HG02973 (cell line): ENCODE data around the gene SYT1.

Experiments used
- ATAC-seq: cut with Tn5 transposase; IDR thresholded peaks from one replicate; pipeline ENCODE4 v1.9.1; 2021; ENCODE audit warnings: moderate library complexity; ENCODE audit not compliant: unreplicated experiment

SYT1 gene

DNA sequence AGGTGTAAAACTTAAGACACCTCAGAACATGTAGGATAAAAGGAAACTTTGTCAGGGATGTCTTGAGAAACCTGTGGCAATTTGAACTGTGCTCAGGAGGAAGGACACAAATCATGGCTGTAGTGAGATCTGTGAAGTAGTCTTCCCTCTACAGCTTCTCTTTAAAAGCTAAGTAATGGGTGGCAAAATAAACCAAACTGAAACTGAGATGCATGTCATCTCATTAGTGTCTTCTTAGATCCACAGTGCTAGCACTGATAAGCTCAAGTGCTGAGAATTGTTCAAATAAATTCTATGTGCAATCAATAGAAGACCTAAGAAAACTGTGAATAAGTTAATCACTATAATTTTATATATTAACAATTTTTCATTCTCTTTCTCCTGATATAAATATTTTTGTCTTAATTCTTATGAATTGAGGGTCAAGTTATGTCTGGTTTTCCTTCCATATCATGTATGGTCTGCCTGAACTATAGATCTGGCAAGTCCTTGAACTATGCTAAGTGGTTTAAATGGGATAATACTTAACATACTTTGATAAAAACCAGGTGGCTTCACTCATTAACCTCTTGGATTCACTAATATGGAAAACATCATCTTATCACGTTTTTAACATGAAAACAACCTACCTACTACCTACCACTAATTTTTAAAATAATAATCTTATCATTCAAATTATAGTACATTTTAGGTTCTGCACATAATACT, 27.2 kb downstream of the SYT1 start:
- ATAC-seq: no peak

DNA sequence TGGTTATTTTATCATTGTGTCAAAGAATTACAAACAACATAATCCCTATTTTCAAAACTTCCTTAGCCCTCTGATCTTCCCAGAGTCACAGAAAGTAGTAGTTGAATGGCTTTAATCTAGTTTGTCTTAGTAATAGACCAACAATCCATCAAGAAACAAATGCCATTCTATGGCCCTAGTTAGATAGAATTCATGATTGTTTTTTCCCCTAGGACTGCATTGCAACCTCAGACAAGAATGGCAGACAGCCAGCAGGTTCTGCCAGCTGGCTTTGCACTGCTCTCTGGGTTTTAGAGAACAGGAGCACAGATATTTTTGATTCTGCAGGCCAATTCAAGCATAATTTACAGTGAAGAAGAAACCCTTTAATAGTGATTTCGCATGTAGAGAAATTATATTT, 33.8 kb downstream of the SYT1 start:
- ATAC-seq: no peak

DNA sequence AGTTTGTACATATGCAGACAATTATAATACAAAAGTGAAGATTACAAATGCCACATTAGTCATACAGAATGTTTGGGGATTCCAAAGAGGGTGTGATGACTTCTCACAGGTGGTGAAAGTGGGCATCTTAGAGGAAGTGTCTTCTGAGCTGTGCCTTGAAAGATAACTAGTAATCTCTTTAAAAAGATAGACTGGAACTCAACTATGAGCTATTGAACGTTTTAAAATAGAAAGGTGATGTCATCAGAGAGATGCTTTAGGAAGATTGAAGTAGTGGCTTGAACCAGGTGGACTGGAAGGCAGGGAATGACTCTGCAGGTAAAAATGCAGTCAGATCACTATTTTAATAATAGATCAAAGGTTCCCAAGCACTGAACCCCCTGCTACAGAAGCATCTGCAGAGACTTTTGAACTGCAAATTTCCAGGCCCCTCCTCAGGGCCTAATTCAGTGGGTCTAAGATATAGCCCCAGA, 50.3 kb downstream of the SYT1 start:
- ATAC-seq: no peak

DNA sequence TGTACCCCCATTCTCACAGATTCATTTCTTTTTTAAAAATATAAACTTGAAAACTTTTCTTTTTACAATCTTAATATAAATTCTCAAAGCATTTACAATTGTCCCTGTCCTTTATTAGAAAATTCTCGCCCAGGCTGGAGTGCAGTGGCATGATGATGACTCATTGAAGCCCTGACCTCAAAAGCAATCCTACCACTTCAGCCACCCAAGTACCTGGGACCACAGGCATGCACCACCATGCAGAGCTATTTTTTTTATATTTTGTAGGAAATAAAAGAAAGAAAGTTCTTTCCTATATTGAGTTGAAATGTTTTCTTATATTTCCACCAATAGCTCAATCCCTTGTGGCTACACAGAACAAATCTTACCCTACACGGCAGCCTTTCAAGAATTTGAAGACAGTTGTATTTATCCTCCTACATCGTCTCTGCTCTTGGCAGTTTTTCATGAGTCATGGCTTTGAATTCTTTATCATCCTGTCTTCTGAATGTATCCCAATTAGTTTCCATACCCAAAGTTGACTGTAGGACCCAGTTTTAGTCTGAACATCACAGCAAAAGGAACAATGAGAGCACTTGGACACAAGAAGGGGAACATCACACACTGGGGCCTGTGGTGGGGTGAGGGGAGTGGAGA, 52.4 kb downstream of the SYT1 start:
- no peak for ATAC-seq

DNA sequence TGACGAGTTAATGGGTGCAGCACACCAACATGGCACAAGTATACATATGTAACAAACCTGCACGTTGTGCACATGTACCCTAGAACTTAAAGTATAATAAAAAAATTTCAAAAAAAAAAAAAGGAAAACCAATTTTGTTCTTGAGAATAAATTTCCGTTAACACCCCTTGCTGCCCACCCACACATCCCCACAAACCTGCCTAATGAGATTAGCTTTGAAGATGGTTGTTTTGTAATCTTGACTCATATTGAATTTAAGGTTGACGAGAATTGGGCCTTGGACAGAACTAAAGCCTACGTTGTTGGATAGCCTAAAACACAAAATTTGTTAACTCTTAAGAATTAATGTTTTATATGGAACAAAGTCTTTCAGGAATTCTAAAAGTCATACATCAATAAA, 52.9 kb downstream of the SYT1 start:
- no peak for ATAC-seq

DNA sequence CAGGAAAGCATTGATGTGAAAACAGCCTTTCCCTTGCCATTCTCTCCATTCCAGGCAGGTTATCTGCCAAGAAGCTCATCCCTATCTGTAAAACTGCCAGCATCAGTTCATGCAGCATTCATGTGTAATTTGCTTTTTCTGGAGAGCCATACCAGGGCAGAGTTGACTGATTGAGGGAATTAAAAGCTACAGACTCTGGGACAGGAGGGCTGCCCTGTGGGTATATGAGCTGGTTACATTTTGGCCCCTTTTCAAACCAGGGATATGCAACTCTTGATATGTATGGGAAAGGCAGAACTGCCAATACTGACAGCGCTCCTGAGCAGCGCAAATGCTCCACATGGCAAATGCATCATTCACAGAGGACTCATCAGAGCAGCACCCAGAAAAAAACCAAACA, 53.7 kb downstream of the SYT1 start:
- no peak for ATAC-seq

DNA sequence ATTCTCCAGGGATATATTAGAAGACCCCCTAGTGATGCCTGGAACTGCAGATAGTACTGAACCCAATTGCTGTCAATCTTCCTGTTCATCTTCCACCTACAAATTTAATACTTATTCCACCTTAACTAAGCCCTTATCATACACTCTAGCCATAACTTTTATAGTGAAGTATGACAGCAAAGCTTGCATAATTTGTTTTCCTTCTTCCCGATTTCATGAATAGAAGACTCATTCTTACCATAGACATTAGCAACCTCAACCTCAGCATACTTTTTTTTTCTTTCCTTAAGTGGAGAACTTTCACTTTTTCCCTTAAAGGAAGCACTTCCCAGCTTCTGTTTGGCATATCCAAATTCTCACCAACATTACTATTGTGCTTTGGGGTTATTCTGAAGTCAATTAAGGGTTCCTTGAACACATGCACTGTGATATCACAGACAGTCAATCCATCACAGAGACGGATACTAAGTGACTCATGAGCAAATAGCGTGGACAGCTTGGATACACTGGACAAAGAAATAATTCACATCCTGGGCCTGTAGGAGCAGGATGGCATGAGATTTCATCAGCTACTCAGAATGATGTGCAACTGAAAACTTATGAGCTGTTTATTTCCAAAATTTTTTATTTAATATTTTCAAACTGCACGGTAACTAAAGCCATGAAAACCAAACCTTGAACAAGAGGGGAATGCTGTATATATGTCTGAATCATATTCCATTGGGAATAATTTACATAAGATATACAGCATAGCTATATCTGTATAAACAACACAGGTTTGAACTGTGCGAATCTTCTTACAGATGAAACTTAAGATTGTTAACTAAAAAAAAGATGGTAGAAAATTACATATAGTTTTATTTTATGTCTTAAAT, 63.9 kb downstream of the SYT1 start:
- ATAC-seq: no peak

DNA sequence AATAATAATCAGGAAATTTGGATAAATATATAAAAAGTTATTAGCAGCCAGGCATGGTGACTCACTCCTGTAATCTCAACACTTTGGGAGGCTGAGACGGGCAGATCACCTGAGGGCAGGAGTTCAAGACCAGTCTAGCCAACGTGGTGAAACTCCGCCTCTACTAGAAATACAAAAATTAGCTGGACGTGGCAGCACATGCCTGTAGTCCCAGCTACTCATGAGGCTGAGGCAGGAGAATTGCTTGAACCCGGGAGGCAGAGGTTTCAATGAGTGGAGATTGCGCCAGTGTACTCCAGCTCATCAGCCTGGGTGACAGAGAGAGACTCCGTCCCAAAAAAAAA, 64.5 kb downstream of the SYT1 start:
- ATAC-seq: no peak

DNA sequence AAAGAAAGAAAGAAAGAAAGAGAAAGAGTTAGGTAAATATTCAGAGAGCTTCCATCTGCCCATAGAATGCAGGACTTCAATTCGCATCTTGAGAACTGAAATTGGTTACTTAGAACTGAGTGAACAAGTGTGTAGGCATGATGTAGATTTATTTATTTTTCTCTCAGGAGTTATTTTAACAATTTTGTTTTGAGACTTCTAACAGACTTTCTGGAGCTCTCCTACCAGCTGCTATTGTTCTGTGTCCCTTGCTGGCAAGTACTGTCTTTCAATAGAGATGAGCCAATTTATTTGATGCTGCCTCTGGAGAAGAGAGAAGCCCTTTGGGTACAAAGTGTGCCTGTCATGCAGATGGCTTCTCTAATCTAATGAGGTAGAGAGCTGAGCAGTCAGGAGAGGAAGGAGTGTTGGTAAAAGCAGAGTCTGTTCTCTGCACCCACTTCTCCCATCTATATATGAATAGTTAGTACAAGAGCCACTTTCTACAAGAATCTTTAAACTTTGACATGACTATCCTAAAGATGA, 67.0 kb downstream of the SYT1 start:
- ATAC-seq: no peak

DNA sequence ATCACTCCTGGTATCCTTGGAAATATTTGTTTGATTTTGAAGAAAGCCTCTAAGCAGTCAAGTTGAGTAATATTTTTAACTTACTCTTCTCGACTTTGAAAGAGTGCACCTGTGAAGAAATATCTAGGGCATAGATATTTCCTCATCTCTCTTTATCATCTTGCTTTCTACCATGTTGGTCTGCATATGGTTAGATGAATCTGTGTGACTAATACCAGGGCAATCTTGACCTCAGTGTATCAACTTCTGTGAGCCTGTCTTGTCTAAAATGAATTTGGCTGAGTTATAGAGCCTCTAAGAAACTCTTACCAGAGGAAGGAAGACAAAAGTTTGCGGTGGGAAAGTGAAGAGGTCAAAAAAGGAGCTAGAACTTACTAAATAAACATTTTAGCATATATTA, 68.4 kb downstream of the SYT1 start:
- ATAC-seq: no peak

DNA sequence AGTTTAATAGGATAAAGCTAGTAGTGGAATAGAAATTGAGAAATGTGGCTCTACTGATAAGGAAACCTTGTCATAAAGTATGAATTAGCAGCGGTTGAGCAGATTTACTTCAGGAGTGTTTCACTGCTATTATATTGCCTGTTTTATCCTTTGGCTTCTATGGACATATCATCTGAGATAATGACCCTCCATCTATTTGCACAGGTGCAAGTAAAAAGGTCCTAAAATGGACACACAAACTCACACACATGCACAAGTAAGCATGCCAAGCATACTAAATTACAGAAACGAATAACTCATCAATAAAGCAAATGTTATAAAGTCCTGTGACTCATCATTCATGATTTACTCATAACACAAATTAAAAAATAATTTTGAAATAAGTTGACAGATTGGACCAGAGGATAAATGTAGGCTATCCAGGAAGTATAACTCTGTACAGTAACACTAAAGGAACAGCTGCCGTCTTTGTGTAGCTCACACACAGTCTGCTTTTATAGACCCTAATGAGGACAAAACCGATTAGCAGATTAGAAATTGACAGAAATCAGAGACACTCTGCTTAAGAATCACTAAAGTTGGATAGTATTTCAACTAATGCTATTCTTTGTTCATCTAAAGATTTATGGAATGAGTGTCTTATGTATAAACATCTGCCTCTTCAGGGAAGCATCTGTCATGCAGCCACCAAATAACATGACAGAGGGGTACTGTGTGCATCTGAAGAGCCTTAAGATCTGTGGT, 73.9 kb downstream of the SYT1 start:
- ATAC-seq: no peak

DNA sequence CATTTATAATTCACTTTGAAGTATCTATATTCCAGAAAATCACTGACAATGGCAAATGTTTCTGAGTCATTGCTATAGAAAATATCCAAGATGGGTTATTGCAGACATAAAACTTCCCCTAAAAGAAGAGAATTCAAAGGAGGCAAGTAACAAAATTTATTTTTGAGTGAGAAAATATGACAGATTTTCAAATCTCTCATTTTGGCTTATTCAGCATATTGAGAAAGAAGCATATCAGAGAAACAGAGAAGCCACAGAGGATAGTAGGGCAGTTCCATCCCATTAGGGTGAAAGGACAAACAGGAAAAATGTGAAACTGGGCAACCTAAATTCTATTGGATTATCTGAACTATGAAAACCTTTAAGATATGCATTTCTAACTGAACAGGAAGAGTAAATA, 85.0 kb downstream of the SYT1 start:
- no peak for ATAC-seq

DNA sequence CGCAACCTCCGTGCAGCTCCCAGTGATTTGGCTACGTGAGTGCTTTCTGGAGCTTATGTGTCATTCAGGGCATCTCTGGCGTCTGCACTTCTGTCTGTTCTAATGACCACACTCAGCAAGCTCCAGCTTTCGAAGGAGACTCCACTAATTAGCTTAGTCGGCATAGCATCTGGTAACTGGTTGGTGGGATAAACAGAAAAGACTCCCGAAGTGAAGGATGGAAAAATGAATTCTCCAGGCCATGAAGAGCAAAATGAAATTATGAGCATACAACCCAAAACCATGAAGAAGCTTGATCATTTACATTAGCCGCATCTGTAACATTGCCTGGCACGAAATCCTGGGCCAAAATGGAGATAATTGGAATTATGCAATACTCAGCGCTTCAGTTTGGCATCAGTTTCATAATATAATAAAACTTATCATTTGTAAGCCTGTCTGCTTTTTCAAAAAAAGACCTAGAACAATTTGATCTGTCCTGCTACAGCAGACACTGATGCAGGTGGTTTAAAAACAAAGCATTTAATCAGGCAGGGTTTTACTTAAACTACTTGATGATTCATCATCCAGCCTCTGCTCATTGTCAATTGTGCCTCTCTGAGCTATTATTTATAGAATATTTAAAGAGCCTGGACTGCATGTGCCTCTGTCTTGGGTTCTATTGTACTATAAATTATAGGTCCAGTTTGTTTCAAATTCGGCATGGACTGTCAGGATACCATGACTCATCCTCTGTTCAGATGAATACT, 87.4 kb downstream of the SYT1 start:
- no peak for ATAC-seq

DNA sequence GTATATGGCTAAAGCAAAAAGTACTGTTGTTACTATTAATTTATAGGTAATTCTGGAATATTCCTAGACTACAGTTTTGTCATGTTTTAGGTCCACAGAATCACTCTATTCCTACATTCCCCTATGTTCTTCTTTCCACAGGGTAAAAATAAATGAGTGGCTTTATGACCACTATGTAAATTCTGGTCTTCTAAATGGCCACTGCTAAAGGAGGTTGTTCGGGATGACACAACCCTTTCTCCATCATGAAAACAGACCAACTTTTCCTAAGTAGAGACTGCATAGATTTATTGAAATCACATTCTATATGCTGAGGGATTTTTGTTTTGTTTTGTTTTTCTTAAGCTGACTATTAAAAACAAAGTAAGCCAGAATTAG, 88.0 kb downstream of the SYT1 start:
- no peak for ATAC-seq

DNA sequence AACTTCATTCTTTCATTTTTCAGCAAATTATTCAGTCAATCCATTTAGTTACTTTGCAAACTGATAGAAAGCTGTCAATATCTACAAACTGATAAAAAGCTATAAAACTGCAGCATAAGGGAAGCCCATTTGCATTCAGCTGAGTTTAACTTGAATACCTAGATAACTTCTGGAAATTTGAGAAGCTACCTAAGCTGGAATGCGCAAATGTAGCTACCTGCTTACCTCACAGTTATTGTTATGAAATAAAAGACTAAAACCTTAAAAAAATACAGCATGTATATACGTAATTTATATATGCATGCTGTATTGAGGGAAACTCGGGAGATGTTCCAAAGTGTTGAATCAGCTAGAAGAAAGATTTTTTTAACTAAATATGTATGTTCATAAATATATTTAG, 94.4 kb downstream of the SYT1 start:
- no peak for ATAC-seq

DNA sequence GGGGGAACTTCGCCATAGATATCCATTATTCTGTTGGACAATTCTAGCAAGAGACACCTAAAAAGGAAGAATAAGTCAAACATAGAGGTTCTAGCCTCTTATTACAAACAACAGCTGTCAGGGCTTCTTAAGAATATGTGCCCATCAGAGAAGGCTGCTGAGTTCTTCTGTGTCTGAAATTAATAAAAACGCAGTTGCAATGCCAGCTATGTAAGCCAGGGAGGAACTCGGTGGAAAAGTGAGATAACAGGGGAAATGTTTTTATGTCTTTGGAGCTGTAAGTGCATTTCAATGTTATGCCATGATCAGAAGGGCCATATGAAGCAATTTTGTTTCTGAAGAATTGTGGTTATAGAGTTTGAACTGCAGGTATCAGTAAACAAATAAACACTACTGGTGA, 95.0 kb downstream of the SYT1 start:
- ATAC-seq: no peak

DNA sequence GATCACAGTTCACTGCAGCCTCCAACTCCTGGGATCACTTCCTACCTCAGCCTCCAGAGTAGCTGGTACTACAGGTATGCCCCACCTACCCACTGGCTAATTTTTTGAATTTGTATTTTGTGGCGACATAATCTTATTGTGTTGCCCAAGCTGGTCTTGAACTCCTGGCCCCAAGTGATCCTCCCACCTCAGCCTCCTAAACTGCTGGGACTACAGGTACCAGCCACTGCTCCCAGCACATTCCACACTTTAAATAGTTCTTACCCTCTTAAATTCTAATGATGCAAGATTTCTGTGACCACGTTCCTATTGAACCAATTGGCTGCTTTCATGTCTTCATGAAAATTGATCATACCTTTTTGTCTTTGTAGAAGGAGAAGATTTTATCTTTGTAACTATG, 96.6 kb downstream of the SYT1 start:
- ATAC-seq: no peak

DNA sequence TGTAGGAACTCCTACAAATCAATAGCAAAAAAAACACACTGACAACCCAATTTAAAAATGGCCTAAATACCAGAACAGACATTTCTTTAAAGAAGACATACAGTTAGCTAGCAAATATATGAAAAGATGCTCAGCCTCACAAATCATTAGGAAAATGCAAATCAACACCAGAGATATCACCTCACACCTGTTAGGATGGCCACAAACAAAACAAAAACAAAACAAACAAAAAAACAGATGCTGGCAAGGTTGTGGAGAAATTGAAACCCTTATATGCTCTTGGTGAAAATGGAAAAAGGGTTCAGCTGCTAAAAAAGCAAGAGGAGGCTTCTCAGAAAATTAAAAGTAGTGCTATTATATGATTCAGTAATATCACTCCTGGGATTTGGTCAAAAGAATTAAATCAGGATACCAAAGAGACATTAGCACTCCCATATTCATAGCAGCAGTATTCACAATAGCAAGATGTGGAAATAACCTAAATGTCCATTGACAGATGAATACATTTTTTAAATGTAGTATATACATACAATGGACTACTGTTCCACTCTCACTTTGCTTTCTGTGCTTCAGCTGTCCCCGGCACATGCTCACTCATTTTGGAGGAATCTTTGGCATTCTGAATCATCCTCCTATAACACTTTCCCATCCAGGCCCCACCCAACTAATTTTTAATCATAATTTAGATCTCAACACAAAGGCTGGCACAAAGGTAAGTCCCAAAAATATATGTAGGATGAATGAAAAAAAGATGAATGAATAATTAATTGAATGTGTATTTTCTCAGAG, 99.1 kb downstream of the SYT1 start:
- no peak for ATAC-seq

DNA sequence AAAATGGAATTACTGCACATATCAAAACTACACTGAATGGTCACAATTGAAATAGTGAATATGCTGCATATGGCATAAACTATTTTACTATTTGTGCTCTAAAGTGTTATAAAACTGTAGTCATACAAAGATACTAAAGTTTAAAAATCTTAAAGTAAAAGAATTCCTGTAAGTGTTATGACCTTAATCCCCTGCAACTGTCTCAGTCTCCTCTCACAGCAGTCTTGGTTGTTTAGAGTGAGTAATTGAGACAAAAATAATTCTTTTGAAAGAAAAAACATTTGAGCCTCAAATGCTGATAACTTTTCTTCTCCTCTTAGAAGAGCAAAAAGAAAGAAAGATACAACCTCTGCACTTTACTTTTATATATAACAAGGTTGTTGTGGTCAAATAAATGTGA, 99.9 kb downstream of the SYT1 start:
- no peak for ATAC-seq

DNA sequence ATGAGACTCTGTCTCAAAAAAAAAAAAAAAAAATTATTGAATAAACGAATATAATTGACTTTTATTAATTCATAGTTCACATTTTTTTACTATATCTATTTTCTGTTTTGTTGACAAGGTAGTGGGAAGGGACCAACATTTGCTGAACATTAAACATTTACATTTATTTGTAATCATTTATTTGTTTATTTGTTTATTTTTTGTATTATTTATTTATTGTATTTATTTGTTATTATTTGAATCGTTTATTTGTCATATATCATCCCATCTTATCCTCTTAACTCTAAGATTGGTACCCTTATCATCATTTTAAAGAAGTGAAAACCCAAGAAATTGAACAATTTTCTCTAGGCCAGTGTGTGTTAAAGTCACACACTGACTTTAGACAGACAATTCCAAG, 101.5 kb downstream of the SYT1 start:
- no peak for ATAC-seq
